Measurements from ENCODE around the gene SH3GL1.

The SH3GL1 gene, protein sequence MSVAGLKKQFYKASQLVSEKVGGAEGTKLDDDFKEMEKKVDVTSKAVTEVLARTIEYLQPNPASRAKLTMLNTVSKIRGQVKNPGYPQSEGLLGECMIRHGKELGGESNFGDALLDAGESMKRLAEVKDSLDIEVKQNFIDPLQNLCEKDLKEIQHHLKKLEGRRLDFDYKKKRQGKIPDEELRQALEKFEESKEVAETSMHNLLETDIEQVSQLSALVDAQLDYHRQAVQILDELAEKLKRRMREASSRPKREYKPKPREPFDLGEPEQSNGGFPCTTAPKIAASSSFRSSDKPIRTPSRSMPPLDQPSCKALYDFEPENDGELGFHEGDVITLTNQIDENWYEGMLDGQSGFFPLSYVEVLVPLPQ

GRCh38 chr19:4400135-4400936, at the start of gene SH3GL1:
Gene SH3GL1 (minus strand): TSS chr19:4400547. CDS start chr19:4400368, 179 bp downstream.
- DNase-seq (ENCODE audit: low spot score): peak; percentile 92

GRCh38 chr19:4449639-4450028, 49.3 kb upstream of the SH3GL1 start:
- no peak for DNase-seq (ENCODE audit: low spot score)

- DNase-seq (ENCODE audit: low spot score): no peak
Observed at GRCh38 chr19:4449022-4449638, 48.8 kb upstream of the SH3GL1 start.

- no peak for DNase-seq (ENCODE audit: low spot score)
Observed at GRCh38 chr19:4448147-4448985, 48.0 kb upstream of the SH3GL1 start.

DNA sequence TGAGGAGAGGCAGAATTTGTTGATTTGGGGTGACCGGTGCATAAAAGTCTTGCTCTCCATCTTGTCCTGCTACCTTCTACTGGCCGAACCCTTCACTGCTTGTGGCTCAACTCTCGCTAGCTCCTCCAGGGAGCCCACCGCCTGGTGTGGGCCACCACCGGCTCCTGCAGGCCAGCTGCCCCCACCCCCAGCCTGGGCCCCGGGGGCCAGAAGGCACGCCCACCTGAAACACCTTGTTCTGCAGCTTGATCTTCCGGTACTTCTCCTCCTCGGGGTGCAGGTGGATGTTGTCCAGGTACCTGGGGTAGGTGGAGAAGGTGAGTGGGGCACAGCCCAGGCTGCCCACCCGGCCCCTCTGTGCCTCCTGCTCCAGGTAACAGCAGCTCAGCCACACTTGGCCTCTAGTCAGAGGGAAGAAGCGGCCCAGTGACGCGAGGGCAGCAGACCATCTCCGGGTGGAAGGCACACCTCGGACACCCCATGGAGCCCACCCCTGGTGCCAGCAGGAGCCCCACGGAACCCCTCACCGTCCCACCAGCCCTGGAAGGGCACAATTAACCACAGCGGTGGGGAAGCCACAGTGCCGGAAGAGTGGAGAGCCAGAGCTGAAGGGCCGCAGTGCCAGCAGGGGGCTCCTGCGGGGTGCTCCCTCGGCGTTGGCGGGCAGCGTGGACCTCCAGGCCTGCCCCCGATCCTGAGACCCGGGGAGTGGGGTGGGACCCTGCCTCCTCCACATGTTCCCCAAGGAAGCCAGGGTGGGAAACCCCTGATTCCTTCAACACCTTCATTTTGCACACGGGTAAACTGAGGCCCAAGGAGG, 47.2 kb upstream of the SH3GL1 start:
- DNase-seq (ENCODE audit: low spot score): no peak

DNA sequence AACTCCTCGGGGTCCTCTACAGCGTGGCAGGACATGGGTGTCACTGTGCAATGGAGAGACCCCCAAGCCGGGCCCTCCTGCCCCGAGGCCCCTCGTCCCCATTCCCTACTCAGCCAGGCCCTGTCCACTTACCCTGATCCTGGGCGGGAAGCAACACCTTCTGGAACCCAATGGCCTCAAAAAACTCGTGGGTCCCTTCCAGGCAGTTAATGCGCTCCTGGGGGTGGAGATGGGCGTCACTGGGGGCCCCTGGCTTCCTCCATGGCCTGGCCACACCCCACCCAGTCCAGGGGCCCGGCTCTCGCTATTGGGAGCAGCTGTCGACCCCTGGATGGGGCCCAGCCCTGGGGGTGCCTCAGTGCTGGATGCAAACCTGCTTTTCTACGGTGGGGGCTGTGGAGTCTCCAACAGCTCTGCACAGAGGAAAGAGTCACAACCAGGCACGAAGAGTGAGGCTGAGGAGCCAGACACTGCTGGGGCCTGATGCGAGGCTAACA, 46.4 kb upstream of the SH3GL1 start:
- no peak for DNase-seq (ENCODE audit: low spot score)

GRCh38 chr19:4445963-4446703, 45.8 kb upstream of the SH3GL1 start:
- DNase-seq (ENCODE audit: low spot score): no peak

DNA sequence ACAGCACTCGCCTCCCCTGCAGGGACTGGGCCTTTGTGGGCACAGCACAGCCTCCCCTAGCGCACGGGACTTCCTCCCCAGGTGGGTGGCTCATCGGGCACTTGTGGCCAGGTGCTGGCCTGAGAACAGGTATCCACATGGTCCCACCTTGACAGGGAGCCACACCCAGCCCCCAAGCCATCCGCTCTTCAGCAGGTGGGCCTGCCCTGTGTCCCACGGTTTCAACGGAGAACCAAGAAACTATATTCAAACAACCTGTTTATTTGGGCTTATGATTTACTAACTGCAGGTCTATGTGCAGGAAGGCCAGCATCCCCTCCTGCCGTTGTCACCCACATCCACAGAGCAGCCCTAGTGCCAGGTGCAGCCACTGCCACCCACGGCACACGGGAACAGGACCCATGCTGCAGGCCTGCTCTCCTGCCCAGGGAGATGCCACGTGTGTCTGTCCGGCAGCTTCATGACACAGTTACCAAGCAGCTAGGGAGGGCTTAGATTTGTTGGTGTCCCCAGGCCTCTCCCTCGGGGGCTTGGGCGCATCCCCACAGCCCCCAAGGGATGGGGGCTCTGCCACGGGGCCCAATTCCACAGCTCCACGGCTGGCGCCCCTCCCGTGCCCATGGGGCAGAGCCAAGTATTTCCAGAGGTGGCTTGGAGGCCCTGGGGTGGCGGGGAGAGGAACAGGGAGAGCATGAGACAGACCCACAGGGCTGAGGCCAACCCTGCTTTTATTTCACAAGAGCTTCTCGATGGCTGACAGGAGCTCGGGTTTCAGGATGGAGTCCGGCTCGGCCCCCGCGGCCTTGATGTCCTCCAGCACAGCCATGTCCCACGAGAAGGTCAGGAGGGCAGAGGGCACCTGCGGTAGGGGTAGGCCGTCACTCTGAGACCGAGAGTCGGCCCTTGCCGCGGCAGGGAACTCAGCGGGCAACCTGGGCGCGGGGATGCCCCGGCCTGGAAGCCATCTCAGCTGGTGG, 44.7 kb upstream of the SH3GL1 start:
- DNase-seq (ENCODE audit: low spot score): peak; percentile 39

GRCh38 chr19:4443966-4444764, 43.8 kb upstream of the SH3GL1 start:
- DNase-seq (ENCODE audit: low spot score): no peak

- no peak for DNase-seq (ENCODE audit: low spot score)
Observed at GRCh38 chr19:4443188-4443587, 42.8 kb upstream of the SH3GL1 start.

DNA sequence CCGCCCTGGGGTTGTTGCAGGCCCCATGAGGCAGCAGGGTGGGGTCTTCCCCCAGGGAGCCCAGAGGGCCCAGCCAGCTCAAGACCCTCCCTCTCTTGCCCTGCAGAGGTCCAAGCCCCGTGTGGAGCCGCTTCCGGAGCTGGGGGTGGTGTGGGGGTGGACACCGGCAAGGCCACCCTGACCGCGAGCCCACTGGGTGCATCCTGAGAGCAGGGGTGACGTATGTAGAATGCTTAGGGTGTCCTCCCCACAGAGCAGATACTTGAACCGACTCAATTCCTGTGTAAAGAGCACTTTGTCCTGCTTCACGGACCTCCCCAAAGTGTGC, 42.4 kb upstream of the SH3GL1 start:
- DNase-seq (ENCODE audit: low spot score): no peak

- DNase-seq (ENCODE audit: low spot score): no peak
Observed at GRCh38 chr19:4441994-4442818, 41.9 kb upstream of the SH3GL1 start.

DNA sequence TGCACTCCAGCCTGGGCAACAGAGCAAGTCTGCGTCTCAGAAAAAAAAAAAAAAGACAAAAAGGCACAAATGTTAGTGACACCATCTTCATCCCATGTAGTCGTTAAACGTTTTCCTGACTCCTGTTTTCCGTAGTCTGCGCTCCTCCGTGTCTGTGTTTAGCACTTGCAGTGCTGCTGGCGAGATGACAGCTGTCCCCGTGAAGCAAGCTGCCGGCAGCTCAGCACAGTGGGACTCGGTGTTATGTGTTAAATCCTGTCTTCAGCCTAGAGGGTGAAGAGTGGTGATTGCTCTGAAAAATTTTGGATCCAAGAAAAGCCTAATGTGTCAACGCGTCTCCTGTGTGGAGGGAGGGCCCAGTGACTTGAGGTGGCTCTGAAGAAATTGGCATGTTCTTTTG, 38.9 kb upstream of the SH3GL1 start:
- DNase-seq (ENCODE audit: low spot score): no peak

GRCh38 chr19:4437103-4437502, 36.8 kb upstream of the SH3GL1 start:
- no peak for DNase-seq (ENCODE audit: low spot score)

- no peak for DNase-seq (ENCODE audit: low spot score)
Observed at GRCh38 chr19:4436231-4436630, 35.9 kb upstream of the SH3GL1 start.

DNA sequence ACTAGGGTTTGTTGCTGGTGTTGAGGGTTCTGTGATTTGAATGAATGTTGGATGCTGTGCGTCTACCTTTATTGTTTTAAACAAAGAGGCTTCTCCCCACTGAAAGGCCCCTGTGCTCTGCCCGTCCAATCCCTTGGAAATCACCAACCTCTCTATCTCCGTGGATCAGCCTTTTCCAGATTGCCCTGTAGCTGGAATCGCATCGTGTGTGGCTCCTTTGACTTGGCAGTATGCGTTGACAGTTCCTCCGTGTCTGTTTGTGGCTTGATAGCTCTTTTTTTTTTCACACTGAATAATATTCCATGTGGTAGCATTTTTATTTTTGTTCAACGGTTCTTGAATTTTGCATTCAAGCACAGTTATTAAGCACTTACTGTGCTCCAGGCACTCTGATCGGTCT, 34.0 kb upstream of the SH3GL1 start:
- no peak for DNase-seq (ENCODE audit: low spot score)

DNA sequence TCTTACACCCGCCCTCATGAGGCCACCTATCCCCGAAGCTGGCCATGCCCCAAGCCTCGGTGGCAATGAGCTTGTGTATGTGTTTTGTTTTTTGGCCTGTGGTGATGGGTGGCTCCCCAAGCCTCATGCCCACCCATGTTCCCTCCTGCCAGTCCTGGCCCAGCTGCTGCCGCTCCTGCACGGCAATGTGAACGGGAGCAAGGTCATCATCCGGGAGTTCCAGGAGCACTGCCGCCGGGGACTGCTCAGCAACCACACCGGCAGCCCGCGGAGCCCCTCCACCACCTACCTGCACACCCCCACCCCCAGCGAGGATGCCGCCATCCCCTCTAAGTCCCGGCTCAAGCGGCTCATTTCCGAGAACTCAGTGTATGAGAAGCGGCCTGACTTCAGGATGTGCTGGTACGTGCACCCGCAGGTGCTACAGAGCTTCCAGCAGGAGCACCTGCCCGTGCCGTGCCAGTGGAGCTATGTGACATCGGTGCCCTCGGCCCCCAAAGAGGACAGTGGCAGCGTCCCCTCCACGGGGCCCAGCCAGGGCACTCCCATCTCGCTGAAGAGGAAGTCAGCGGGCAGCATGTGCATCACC, 32.7 kb upstream of the SH3GL1 start:
- no peak for DNase-seq (ENCODE audit: low spot score)

Data from RKO (cell line).